Right renal cortex interstitium (tissue), 3 donors: ENCODE data around the gene LACTB. TPM values are rescaled to one million over a fixed set of nuclear protein-coding genes. Genes with fewer than 3 reads are reported as not detected.

Experiments
- DNase-seq, 3 donors: peaks; one replicate each; pipeline ENCODE4 v3.0.0-alpha.2; 2013; ENCODE audit warnings: low read depth in 3 of 3, low spot score in 2 of 3
- polyA plus RNA-seq, 3 donors: library from polyadenylated mRNA; unstranded; fragments of 120-200 nt; gene quantifications; one replicate each; pipeline ENCODE4 v1.2.1, GENCODE V29; 2013; ENCODE audit not compliant: insufficient read length in 3 of 3

The LACTB gene
- polyA plus RNA-seq, 3 donors = 18.3 to 23.7 (median 22.6) TPM

DNA sequence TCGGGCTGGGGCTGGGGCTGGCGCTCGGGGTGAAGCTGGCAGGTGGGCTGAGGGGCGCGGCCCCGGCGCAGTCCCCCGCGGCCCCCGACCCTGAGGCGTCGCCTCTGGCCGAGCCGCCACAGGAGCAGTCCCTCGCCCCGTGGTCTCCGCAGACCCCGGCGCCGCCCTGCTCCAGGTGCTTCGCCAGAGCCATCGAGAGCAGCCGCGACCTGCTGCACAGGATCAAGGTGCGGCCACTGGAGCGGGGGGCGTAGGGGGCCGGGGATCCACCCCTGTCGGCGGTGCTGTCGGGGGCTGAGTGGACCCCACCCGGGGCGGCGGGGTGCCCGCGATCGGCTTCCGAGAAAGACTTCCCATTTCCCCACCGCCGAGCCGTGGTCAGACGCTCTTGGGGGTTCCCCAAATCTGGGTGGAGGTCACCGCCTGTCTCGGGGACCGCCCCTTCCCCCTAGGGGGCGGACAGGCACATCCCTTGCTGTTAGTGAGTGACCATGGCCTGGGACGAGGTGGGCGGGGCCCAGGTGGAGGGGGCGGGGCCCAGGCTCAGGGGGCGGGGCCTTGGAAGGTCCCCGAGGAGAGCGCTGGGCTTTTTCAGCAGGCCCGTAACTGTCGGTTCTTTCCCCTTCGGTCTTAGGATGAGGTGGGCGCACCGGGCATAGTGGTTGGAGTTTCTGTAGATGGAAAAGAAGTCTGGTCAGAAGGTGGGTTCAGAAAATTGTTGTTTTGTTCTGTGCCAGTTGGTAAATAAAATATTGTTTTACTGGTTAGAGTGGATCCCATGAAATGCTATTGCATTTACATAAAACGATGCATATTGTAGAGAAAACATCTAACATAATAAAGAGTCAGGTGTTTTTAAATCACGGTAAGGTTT is 578 bp downstream of the LACTB start:
- peak in 2 of 3 donors; percentile 54 to 61 for DNase-seq

DNA sequence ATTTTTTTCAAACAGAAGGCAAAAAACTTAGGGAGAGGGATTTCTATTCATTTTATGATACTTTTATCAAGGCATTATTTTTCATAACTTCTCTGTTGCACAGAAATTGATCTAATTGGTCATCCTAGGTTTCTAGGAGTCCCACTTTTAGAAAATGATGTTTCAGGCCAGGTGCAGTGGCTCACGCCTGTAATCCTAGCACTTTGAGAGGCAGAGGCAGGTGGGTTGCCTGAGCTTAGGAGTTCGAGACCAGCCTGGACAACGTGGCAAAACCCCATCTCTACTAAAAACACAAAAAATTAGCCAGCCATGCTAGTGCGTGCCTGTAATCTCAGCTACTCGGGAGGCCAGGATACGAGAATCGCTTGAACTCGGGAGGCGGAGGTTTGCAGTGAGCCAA is 2.8 kb downstream of the LACTB start:
- no peak for DNase-seq

DNA sequence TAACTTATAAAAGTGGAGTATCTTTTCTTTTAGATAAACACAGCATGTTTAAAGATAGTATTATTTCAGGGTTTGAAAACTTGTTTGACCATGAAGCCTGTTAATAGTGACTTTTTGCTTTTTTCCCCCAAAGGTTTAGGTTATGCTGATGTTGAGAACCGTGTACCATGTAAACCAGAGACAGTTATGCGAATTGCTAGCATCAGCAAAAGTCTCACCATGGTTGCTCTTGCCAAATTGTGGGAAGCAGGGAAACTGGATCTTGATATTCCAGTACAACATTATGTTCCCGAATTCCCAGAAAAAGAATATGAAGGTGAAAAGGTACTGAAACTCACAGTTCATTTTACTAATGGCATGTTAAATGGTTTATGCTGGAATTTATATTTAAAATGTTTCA is 5.1 kb downstream of the LACTB start:
- DNase-seq = no peak

DNA sequence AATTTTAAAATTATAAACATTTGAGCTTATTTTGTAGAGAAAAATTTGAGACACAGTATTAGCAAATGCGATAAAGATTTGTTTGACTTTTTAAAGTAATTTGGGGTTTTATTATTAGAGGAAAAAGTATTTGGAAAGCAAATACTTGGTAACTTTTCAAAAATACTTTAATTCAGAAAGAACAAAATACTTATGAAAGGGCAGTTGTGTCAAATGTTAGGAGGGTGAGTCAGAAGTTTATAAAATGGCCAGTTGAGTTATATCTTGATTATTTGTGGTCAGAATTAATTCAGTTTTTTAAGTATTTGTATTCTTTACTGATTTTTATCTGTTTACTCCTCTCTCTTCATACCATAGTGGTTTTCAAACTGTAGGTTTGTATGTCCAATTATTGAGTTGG is 12.1 kb downstream of the LACTB start:
- no peak for DNase-seq

DNA sequence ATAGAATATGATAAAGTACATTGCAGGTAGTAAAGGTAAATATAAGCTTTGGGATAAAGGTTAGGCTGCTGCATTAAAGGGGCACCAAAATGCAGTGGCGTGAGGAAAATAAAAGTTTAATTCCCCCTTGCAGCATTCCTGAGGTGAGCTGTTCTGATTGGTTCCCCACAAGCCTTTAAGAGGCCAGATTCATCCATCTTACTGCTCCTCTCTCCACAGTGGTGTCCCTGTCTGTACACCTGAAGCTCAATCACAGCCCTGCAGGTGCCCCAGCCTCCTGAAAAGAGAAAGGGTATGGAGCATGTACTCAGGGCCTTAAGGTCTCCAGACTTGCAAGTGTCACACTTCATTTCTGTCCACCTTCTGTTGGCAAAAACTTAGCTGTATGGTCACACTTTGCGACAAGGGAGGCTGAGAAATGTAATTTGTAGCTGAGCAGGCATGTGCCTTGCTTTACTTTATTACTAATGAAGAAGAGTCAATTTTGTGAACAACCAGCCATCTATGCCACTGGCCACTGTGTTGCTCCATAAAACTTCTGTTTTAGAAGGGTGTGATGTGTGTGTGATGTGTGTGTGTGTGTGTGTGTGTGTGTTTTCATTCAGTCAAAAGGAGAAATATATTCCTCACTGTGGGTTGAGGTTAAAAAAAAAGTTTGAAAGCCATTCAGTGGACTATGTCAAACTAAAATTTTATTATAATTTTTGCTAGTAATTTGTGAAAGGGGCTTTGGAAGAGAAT is 12.8 kb downstream of the LACTB start:
- DNase-seq = no peak

DNA sequence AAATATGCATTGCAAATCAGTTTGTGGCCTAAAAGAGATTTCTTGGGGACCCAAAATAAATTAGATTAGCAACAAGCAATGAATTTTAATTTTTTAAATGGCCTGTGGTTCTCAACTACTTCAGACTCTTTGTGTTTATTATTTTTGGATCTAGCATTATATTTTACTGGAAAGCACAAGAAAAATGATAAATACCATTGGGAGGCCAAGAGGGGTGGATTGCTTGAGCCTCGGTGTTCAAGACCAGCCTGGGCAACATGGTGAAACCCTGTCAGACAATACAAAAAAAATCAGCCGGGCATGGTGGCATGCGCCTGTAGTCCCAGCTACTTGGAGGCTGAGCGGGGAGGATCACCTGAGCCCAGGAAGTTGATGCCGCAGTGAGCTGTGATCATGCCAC is 13.6 kb downstream of the LACTB start:
- DNase-seq = no peak

DNA sequence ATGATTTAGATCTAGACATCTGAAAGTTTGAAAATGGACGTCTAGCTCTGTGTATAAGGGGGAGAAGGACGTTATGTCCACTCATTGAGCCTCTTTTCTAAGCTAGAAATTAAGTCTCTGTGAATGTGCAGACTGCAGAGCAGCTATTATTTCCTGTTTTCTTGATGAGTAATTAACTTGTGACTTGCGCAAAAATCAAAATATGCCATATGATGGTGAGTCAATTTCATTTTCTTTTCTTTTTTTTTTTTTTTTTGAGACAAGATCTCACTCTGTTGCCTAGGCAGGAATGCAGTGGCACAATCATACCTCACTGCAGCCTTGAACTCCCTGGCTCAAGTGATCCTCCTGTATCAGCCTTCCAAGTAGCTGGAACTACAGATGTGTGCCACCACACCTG is 14.1 kb downstream of the LACTB start:
- DNase-seq = no peak

DNA sequence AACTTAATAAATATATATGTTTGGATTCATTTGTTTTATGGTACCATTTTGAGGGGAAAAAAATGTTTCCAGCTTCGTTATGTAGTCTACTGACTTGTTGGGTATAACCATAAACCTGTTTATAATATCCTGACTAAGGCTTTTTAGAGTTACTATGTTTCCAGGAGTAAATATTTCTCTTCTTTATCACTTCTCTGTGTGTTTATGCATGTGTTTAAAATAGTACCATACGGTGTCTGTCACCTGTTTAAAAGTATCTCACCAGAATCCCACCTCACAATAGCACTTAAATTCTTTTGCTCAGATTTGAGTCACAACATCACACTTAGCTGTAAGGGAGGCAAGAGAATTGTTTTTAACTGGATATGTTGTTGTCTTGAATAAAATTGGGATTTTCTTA is 15.1 kb downstream of the LACTB start:
- DNase-seq = no peak

DNA sequence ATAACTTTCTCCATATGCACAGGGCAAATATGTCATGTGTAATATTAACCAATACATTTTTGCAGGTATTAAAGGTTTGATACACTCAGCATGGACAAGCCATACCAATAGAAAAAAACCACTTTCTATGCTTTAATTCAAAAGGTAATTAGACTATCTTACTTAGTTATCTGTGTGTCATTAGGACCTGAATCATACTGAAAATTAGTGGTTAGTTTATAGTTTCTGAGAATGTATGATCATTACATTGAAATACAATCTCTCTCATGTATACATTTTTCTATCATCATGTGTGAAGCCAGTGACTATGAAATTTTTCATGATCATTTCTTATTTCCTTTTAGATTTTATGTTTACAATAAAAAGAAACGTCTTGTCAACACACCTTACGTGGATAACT is 19.3 kb downstream of the LACTB start:
- no peak for DNase-seq

DNA sequence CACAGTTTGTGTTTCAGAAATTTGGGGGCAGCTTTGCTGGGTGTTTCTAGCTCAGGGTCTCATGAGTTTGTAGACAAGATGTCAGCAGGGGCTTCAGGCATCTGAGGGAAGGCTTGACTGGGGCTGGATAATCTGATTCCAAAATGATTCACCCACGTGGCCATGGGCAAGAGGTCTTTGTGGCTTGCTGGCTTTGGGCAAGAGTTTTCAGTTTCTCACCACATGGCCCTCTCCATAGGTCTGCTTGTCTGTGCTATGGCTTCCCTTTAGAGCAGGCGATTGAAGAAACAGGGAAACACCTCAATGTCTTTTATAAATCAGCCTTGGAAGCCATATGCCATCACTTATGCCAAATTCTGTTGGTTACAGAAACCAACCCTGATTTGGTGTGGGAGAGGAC is 23.8 kb downstream of the LACTB start:
- DNase-seq = no peak

DNA sequence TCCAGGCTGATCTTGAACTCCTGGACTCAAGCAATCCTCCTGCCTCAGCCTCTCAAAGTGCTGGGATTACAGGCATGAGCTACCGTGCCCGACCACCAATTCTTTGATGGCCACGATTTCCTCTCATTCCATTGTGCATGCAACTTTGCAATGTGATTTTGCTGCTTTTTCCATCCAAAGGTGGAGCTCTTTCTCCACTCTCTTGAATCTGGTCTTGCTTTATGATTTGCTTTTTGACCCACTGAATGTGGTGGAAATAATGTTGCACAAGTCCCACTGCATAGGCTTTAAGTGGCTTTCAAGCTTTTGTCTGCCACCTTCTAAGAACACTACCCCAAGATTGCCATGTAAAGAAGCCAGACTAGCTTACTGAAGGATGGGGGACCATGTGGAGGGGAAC is 25.0 kb downstream of the LACTB start:
- DNase-seq = no peak

DNA sequence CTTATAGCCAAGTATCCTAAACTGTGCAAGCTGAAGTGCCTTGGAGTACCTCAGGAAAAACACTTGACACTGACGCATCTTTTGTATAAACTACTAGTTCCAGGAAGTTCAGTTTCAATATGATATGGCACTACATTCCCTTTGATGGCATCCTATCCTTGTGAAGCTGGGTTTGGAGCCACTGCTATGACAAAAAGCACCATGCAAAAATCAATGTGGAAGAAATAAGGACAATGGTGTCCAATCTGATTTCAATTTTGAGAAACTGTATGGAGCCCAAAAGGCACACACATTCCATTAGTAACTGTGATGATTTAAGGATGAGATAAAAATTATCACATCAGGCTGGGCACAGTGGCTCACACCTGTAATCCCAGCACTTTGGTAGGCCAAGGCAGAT is 30.0 kb downstream of the LACTB start:
- no peak for DNase-seq

DNA sequence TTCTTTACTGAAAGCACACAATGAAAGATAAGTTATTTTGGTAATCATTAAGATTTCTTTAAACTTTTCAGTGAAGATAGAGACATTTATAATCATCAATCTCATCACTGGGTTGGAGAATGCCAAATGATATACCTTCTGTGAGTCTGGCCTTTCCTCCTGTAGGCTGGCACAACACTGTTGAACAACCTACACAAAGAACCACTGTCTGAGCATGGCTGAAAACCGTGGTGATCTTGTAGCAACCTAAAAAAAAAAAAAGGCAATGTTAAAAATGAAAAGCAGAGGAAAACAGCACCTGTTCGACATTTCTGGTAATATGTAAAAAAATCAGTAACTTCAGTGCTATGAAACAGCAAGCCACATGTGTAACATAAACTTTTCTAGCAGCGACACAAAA is 33.8 kb downstream of the LACTB start:
- DNase-seq = no peak

DNA sequence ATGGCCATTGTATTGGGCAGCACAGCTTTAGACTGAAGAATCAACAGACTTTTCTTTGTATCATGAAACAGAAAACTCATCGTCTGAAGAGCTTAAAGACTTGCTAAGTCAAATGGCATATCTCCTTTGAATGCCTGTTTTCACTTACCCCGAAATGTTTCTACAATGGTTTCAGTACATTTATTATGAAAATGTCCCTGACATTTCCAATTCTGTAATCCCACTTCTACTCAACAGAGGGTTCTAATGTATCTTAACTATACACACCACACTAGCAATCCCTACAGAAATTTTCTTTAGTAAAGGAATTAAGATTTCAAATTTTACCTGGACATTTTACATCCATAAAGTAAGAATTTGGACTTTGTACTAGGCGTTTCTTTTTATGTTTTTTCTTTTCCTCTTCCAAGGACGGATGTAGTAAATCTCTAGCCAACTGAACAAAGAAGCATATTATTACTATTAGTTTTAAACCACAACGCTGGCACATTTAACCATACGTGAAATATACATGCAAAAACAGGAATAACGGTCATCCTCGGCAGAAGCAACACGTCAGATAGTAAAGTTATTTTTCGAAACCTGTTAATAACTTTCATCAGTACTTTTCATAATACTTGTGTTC is 34.5 kb downstream of the LACTB start:
- DNase-seq = no peak

DNA sequence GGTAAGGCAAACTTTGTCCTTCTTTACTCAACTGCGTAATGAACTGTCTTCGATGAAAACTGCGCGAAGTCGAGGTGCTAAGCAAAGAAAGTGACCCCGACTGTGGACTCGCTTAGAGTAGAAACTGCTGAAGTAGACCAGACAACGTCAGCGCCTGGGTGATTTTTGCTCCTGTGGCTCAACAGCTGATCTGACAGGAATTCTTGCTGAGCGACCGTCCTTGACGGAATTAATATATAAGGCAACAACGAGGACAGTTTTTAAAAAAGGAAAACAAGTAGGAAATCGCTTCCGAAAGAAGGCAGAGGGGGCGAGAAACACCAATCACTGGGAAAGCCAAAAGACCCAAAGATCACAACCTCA is 35.1 kb downstream of the LACTB start:
- peak; percentile 34 to 56 (median 54) for DNase-seq

DNA sequence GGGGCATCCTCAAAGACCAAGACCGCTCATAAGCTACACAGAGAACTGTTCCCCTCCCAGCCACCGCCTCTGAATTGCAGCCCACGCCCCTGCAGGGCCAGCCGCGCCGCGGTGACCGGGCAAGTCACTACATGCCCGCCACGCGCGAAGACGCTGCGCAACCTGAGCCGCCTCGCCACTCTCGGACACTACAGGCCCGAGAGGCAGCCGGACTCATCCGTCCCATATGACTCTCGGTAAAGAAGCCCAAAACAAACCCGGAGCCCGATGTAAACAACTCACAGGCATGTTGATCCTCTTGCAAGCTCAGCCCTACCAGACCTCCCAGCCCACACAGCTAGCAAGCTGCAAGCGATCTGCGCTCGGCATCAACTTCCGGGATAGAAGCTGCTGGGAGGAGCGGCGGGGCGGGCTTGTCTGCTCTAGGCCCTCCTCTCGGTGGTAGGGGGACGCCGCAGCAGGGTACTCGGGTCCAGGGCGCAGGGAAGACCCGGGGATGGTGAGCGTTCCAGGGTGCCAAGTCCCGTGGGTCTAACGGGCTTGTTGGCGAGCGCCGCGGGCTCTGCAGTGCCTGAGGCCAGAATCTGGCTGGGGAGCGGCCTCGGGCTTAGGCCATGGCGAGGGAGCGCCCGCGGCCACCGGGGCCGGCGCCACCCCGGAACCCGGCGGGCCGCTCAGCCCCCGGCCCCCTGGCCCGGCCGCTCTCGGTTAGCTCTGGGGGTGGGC is 35.6 kb downstream of the LACTB start, which contains the start of gene RPS27L:
RPS27L (minus strand) TSS at position 360 of the 726 bp plus-strand sequence; CDS start at position 288, 72 bp downstream.
- DNase-seq = peak; percentile 85 to 92 (median 88)

DNA sequence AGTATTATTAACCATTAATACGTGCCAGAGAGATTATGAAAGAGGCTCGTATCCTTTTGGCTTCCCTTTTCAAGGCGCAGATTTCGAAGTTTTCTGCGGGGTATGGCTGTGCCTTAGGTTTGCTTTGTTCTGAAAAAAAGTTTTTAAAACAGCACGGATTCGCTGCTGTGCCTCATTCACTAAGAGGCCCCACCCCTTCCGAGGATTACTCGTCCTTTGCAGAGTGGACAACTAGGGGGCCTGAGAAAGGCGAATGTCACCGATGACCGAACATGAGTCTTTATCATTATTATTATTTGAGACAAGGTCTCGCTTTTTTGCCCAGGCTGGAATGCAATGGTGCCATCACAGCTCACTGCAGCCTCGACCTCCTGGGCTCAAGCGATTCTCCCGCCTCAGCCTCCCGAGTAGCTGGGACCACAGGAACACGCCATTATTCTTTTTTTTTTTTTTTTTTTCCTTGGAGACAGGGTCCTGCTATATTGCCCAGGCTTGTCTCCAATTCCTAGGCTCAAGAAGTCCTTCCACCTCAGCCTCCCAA is 36.3 kb downstream of the LACTB start:
- peak; percentile 61 to 70 (median 67) for DNase-seq

DNA sequence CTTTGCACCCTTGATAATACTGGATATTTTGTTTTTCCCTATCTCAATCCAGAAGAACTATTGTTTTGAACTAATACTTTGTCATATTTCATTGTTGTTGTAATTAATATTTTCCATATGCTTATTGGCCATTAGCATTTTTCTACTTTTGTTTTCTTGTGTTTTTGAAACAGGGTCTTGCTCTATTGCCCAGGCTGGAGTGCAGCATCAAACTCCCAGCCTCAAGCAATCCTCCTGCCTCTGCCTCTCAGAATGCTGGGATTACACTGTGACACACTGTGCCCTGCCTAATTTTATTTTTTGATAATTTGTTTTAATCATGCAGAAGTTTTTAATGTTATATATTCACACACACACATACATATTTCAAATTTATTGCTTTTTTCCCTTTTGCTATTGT is 39.0 kb downstream of the LACTB start:
- DNase-seq = no peak

DNA sequence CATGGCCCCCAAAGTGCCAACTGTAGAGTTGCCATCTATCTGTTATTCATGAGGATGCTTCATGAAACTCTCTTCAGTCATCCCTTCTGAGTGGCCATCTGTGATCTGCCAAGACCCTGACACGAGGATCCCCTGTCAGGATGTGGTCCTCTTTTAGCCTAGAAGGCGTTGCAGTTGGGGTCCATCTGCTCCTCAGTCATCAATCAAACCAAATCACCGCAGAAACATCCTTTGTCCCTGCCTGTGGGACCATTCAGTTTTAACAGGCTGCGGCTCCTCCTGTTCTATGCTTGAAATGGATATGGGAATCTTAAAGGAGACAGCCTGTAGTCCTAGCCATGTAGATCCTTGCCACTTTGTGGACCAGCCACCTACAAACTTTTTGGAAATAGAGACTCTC is 41.6 kb downstream of the LACTB start:
- no peak for DNase-seq

DNA sequence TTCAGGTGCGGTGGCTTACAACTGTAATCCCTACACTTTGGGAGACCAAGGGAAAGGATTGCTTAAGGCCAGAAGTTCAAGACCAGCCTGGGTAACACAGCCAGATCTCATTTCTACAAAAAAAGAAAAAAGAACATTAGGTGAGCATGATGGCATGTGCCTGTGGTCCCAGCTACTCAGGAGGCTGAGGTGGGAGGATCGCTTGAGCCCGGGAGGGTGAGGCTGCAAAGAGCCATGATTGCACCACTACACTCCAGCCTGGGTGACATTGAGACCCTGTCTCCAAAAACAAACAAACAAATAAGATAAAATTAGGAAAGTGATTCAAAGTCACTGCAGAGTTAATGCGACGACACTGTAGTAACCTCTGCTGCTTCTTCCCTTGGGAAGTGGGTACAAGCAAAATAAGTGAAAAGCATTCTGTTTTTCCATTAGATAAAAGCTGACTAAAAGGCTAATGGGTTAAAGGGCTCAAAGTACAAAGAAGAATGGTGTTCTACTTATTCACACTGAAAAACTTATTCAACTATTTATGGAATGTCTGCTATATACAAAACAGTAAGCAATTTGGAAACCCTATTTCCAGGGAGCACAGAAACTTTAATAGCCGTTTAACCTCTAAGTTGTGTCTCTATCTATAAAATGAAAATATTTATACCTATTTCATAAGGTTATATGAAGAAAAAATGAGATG is 43.7 kb downstream of the LACTB start:
- no peak for DNase-seq
